Gastroesophageal sphincter (tissue), 3 donors: ENCODE data around the gene LSMEM2.

Experiments used
- EP300 ChIP-seq: sonication (generic); formaldehyde crosslinking; IDR thresholded peaks from one replicate; pipeline ENCODE4 v1.6.1; 2017; ENCODE audit warnings: antibody characterized with exemption, mild to moderate bottlenecking
- POLR2A ChIP-seq, 2 donors: fragments of 450-650 bp; IDR thresholded peaks; one replicate each; pipeline ENCODE4 v1.6.1; 2017; ENCODE audit warnings: antibody characterized with exemption in 2 of 2, mild to moderate bottlenecking in 2 of 2, moderate library complexity in 1 of 2
- TF ChIP-seq, protein P1 (sequence below), 4 experiments: fragments of 200-600 bp in 2 of 4; fragments of 450-650 bp in 2 of 4; sonication (generic) in 1 of 4; IDR thresholded peaks; one replicate each; pipeline ENCODE4 v1.5.1; 2017 to 2019; ENCODE audit warnings: antibody characterized with exemption in 4 of 4, mild to moderate bottlenecking in 2 of 4, moderate library complexity in 2 of 4

DNA sequence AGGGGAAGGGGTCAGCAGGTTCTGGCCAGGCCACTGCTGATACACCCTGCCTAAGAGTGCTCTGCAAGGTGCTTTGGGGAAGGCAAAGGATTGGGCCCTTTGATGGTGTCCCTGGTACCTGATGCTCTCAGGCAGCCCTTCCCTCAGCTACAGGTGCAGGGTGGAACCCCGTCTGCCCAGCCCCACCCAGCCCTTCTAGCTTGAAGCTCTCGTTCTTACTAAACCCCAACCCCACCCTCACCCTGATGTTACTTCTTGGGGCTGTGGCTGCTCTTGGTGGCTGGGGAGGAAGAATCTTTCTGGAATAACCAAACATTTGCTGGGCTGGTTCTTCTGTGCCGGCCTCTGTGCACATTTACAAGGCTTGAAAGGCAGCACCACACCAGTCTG lies 36.5 kb upstream of the LSMEM2 start:
- TF ChIP-seq, protein P1, sequence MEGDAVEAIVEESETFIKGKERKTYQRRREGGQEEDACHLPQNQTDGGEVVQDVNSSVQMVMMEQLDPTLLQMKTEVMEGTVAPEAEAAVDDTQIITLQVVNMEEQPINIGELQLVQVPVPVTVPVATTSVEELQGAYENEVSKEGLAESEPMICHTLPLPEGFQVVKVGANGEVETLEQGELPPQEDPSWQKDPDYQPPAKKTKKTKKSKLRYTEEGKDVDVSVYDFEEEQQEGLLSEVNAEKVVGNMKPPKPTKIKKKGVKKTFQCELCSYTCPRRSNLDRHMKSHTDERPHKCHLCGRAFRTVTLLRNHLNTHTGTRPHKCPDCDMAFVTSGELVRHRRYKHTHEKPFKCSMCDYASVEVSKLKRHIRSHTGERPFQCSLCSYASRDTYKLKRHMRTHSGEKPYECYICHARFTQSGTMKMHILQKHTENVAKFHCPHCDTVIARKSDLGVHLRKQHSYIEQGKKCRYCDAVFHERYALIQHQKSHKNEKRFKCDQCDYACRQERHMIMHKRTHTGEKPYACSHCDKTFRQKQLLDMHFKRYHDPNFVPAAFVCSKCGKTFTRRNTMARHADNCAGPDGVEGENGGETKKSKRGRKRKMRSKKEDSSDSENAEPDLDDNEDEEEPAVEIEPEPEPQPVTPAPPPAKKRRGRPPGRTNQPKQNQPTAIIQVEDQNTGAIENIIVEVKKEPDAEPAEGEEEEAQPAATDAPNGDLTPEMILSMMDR (IDR thresholded peaks at IDR 0.05), result no peak
- TF ChIP-seq EP300 (no peak), POLR2A (IDR thresholded peaks at IDR 0.05) (no peak)
